ENCODE measurements around the gene RFESD. TPM values are rescaled to one million over a fixed set of nuclear protein-coding genes. Genes with fewer than 3 reads are reported as not detected.

RFESD gene
- total and polyA plus RNA-seq, 2 of the 13 experiments (the other 11 are each of a cell fraction or from before 2014, with no cell fraction given) = 1.1 to 2.2 TPM

DNA sequence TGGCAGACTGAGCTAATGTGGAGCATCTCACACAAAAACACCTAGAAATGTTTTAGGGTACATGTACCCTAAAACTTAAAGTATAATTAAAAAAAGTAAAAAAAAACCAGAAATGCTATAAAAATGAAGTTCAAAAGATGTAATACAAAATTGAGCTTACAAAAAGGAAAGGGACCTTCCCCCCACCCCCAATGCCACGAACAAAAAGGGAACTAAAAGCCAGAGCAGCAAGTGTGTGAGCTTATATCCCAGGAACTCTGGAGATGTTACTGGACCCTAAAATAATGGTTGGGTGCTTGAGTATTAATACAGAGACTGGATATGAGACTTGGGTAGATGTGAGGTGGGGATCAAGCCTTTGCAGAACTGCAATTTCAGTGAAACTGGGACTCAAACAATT lies 25.2 kb downstream of the RFESD start:
- no TSS peak for BruUV-seq (replicated peaks)
- POLR2A ChIA-PET = no interaction called here
- H3K9me3 ChIP-seq (ENCODE audit: low read length) = no peaks in the 10 kb centered on the region
- no peak for TF ChIP-seq ZSCAN30 (CRISPR knock-in tag; IDR thresholded peaks at IDR 0.05)
- no peak for TF ChIP-seq ZNF549 (CRISPR knock-in tag; IDR thresholded peaks at IDR 0.05)
- TF ChIP-seq FOXK1 (CRISPR knock-in tag; IDR thresholded peaks at IDR 0.05; ENCODE audit: borderline replicate concordance, low read depth) = no peak
- TF ChIP-seq KDM6A (CRISPR knock-in tag; IDR thresholded peaks at IDR 0.05; ENCODE audit: low read depth) = no peak
- TF ChIP-seq ZNF264 (CRISPR knock-in tag; IDR thresholded peaks at IDR 0.05) = no peak
- no peak for TF ChIP-seq ZBTB33 (CRISPR knock-in tag; IDR thresholded peaks at IDR 0.05)
- TF ChIP-seq, protein P1, sequence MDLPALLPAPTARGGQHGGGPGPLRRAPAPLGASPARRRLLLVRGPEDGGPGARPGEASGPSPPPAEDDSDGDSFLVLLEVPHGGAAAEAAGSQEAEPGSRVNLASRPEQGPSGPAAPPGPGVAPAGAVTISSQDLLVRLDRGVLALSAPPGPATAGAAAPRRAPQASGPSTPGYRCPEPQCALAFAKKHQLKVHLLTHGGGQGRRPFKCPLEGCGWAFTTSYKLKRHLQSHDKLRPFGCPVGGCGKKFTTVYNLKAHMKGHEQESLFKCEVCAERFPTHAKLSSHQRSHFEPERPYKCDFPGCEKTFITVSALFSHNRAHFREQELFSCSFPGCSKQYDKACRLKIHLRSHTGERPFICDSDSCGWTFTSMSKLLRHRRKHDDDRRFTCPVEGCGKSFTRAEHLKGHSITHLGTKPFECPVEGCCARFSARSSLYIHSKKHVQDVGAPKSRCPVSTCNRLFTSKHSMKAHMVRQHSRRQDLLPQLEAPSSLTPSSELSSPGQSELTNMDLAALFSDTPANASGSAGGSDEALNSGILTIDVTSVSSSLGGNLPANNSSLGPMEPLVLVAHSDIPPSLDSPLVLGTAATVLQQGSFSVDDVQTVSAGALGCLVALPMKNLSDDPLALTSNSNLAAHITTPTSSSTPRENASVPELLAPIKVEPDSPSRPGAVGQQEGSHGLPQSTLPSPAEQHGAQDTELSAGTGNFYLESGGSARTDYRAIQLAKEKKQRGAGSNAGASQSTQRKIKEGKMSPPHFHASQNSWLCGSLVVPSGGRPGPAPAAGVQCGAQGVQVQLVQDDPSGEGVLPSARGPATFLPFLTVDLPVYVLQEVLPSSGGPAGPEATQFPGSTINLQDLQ (CRISPR knock-in tag; IDR thresholded peaks at IDR 0.05) = no peak
- no peak for TF ChIP-seq POLR2AphosphoS2 (IDR thresholded peaks at IDR 0.05; ENCODE audit: low read depth, low read length)
- no peak for TF ChIP-seq ZKSCAN5 (CRISPR knock-in tag; IDR thresholded peaks at IDR 0.05)
- TF ChIP-seq RAD51 (IDR thresholded peaks at IDR 0.05; ENCODE audit: borderline replicate concordance) = no peak
- no peak for TF ChIP-seq ZKSCAN1 (IDR thresholded peaks at IDR 0.05; ENCODE audit: low read length)
- no peak for TF ChIP-seq NFE2L2 (IDR thresholded peaks at IDR 0.05; ENCODE audit: low read length)
- no peak for TF ChIP-seq ZNF501 (CRISPR knock-in tag; IDR thresholded peaks at IDR 0.05)
- no peak for TF ChIP-seq ZNF326 (CRISPR knock-in tag; IDR thresholded peaks at IDR 0.05; ENCODE audit: borderline replicate concordance)
- TF ChIP-seq SMAD1 (CRISPR knock-in tag; IDR thresholded peaks at IDR 0.05; ENCODE audit: borderline replicate concordance, low read depth) = no peak
- TF ChIP-seq ZNF879 (CRISPR knock-in tag; IDR thresholded peaks at IDR 0.05) = no peak
- no peak for TF ChIP-seq MYNN (CRISPR knock-in tag; IDR thresholded peaks at IDR 0.05; ENCODE audit: low read depth)
- TF ChIP-seq, protein P2, sequence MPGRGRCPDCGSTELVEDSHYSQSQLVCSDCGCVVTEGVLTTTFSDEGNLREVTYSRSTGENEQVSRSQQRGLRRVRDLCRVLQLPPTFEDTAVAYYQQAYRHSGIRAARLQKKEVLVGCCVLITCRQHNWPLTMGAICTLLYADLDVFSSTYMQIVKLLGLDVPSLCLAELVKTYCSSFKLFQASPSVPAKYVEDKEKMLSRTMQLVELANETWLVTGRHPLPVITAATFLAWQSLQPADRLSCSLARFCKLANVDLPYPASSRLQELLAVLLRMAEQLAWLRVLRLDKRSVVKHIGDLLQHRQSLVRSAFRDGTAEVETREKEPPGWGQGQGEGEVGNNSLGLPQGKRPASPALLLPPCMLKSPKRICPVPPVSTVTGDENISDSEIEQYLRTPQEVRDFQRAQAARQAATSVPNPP (CRISPR knock-in tag; IDR thresholded peaks at IDR 0.05) = no peak
- no peak for TF ChIP-seq ZNF780A (CRISPR knock-in tag; IDR thresholded peaks at IDR 0.05)
- no peak for TF ChIP-seq ZMAT3 (CRISPR knock-in tag; conservative IDR thresholded peaks at IDR 0.05)
- FAIRE-seq = no peak
- intact Hi-C loops (cut with micrococcal nuclease; ENCODE audit: unreplicated experiment) = no loop called here
- DNase-seq (ENCODE audit: low spot score) = no peak
- H3K9ac ChIP-seq (ENCODE audit: insufficient read depth, low read depth, low read length) = no peak overlapping the region
- no peak for ATAC-seq
- no peaks in the 10 kb centered on the region for H3K27me3 ChIP-seq (ENCODE audit: control insufficient read depth in 1 of 2, insufficient read depth in 2 of 2, low read length in 2 of 2)
- H3K4me2 ChIP-seq (ENCODE audit: low read depth, low read length) = no peak overlapping the region
- 55% methylated on average over 1 of the region's 1 CpG for WGBS (ENCODE audit: low lambda C conversion rate)
- H3K79me2 ChIP-seq (ENCODE audit: insufficient read depth, low read length) = no peaks in the 10 kb centered on the region
- in situ Hi-C loops (cut with HindIII; ENCODE audit: extremely low pct_ligation_motif_present, low pct_unique_long_range_greater_than_20kb) = no loop called here
- peaks cover 44% of the 10 kb centered on the region for H3K4me1 ChIP-seq (ENCODE audit: insufficient read depth, low read length)
- H3K4me3 ChIP-seq (replicated peaks in 1 of 3; ENCODE audit: insufficient read depth in 1 of 3, low read depth in 2 of 3, low read length in 3 of 3) = no peak overlapping the region
- H3K36me3 ChIP-seq (replicated peaks in 1 of 2; ENCODE audit: control insufficient read depth in 1 of 2, insufficient read depth in 2 of 2, low read length in 2 of 2) = no peaks in the 10 kb centered on the region
- CTCF ChIA-PET (ENCODE audit: low intra/inter-chr PET ratio, low total read pairs) = no interaction called here
- no peaks in the 10 kb centered on the region for H4K20me1 ChIP-seq (ENCODE audit: insufficient read depth, low read length)
- no peak overlapping the region for H3K27ac ChIP-seq (ENCODE audit: extremely low read length, insufficient read depth, low read length)
- no peak overlapping the region for H2AFZ ChIP-seq (ENCODE audit: low read length)
